GM19328 (cell line): ENCODE data around the gene PCMTD2.
"Not testable (repeated sequence)": the region's sequence is repeated elsewhere in the genome, so short reads cannot be mapped to it uniquely, and the experiment has no call there.

ENCODE experiments used
- ATAC-seq: cut with Tn5 transposase; IDR thresholded peaks from one replicate; pipeline ENCODE4 v1.9.1; 2021; ENCODE audit warnings: mild to moderate bottlenecking, moderate library complexity; ENCODE audit not compliant: unreplicated experiment

PCMTD2 gene

DNA sequence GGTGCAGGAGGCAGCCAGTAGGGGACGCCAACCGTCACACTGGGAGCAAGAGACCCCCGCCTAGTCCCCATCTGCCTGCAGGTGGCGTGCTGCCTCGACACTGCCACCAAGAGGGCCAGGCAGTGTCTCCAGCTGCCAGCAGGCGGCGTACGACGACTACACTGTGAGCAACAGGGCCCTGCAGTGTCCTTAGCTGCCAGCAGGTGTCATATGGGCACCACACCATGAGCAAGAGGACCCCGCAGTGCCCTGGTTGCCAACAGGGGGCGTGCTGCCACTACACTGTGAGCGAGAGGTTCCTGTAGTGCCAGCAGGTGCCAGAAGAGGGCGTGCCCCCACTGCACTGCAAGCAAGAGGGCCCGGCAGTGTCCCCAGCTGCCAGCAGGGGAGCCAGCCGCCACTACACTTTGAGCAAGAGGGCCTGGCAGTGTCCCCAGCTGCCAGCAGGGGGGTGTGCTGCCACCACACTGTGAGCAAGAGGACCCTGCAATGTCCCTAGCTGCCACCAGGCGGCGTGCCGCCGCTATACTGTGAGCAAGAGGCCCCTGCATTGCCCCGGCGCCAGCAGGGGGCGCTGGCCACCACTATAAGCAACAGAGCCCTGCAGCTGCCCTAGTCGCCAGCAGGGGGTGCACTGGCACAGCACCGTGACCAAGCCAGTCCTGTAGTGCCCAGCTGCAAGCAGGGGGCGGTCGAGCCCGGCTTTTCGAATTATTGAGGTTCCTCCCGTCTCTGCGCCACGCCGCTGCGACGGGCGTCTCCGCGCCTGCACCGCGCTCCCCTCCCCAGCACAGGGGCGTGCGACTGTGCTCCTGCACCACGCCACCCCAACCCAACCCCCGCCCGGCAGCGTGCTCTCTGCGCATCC lies 30.3 kb downstream of the PCMTD2 start:
- ATAC-seq = peak; percentile 90

DNA sequence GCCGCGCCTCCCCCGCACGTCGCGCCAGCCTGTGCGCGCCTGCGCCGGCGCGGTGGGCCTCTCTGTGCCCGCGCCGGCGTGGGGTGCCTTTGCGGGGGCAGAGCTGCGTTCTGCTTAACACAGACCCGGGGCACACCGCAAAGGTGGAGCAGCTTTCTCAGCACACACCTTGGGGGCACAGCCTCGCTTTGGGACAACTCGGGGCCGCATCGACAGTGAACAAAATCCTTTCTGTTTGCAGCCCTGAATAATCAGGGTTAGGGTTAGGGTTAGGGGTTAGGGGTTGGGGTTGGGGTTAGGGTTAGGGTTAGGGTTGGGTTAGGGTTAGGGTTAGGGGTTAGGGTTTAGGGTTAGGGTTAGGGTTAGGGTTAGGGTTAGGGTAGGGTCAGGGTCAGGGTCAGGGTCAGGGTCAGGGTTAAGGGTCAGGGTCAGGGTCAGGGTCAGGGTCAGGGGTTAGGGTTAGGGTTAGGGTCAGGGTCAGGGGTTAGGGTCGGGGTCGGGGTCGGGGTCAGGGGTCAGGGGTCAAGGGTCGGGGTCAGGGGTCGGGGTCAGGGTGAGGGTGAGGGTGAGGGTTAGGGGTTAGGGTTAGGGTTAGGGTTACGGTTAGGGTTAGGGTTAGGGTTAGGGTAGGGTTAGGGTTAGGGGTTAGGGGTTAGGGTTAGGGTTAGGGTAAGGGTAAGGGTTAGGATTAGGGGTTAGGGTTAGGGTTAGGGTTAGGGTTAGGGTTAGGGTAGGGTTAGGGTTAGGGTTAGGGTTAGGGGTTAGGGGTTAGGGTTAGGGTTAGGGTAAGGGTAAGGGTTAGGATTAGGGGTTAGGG lies 31.1 kb downstream of the PCMTD2 start:
- not testable (repeated sequence) for ATAC-seq

DNA sequence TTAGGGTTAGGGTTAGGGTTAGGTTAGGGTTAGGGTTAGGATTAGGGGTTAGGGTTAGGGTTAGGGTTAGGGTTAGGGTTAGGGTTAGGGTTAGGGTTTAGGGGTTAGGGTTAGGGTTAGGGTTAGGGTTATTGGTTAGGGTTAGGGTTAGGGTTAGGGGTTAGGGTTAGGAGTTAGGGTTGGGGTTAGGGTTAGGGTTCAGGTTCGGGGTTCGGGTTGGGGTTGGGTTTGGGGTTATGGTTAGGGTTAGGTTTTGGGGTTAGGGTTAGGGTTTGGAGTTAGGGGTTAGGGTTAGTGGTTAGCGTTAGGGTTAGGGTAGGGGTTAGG lies 31.7 kb downstream of the PCMTD2 start:
- ATAC-seq = not testable (repeated sequence)

DNA sequence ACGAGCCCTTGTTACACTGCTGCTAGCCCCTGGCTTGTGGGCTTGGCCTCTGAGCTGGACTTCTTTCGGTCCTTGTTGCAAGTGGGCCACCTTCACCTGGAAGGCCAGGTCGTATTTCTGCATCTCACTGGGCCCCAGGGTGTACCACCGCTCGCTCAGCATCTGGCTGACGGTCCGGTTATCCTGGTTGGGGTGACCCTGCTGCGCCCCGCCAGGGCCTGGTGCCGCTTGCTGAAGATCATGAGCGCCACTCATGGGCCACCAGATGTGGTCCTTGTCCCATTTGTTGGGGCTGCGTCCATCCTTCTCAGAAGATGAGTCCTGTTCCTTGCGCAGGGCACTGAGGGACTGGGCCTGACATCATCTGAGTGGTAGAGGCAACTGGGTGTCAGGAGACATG lies 36.6 kb downstream of the PCMTD2 start:
- ATAC-seq = not testable (repeated sequence)

DNA sequence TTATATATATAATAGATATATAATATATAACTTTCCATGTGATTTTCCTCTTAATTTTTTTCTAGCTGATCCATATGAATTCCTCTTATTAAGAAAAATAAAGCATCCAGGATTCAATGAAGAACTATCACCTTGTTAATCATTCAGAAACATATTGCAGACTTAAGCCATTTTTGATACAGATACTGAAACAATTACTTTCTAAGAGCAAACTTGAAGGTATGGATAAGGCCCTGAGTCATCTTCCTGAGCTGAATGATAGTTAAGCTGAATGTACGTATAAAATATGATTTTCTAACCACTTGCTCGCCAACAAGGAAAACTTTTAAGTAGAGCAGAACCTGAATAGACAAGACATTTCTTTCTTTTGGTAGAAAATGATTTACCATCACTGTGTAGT lies 47.5 kb downstream of the PCMTD2 start:
- not testable (repeated sequence) for ATAC-seq

DNA sequence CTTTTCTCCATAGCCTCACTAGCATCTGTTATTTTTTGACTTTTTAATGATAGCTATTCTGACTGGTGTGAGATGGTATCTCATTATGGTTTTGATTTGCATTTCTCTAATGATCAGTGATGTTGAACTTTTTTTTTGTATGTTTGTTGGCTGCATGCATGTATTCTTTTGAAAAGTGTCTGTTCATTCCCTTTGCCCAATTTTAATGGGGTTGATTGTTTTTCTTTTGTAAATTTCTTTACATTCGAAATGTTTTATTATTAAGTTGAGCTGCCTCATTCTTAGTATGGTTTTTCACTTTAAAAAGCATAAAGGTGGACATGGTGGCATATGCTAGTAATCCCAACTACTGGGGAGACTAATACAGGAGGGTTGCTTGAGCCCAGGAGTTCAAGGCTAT lies 58.2 kb downstream of the PCMTD2 start:
- ATAC-seq = not testable (repeated sequence)

DNA sequence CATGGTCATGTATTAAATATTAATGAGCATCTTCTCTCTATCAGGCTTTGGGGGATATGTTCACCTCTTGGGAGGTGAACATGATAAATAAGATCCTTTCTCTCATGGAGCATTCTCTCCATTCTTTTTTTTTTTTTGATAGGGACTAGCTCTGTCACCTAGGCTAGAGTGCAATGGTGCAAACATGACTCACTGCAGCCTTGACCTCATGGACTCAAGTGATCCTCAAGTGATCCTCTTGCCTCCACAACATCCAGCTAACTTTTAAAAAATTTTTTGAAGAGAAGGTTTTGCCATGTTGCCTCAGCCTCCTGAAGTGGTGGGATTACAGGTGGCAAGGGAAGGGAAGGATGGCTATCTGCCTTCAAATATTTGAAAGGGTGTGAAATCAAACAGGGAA lies 59.8 kb downstream of the PCMTD2 start:
- ATAC-seq = not testable (repeated sequence)

DNA sequence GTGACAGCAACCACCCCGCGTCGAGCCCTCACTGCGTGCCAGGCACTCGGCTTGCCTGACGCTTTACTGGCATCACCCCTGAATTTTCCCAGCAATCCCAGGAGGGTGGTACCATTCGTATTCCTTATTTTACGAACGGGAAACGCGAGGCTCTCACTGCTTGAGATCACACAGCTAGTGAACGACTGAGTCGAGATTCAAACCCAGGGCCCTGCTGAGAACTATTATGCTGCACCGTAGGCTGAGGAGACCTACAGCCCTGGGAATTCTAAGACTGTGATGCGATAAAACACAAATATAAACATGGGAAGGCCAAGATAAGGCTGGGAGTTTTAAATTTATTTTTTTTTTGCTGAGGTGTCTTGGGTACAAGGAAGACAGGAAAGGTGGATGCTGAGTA lies 60.3 kb downstream of the PCMTD2 start:
- not testable (repeated sequence) for ATAC-seq

DNA sequence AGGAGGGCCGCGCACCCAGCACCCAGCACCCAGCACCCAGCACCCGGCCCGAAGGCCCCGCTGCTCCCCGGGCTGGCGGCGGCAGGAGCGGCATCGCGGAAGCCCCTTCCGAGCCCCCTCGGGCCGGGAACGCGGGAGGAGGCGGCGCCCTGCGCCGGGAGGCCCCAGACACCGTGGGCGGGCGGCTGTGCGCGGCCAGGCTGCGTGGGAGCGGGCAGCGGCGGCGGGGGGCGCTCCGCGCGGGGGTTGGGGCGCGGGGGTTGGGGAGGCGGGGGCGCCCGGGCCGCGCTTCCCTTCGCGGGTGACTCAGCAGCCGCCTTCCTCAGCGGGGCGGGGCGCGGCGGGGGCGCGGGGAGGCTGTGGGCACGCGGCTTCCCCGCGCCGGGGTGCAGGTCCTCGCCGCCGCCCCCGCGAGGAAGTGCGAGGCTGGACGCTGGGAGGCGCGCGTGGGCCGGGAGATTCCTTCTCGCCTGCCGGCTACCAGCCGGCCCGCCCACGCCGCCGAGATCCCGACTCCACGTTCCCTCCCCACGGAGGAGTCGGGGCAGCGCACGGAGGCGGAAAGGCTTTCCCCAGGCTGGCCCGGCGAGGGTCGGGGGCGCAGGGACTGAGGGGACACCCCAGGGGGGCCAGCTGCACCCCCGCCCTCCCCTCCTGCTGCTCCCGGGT lies 61.0 kb downstream of the PCMTD2 start:
- ATAC-seq = not testable (repeated sequence)

DNA sequence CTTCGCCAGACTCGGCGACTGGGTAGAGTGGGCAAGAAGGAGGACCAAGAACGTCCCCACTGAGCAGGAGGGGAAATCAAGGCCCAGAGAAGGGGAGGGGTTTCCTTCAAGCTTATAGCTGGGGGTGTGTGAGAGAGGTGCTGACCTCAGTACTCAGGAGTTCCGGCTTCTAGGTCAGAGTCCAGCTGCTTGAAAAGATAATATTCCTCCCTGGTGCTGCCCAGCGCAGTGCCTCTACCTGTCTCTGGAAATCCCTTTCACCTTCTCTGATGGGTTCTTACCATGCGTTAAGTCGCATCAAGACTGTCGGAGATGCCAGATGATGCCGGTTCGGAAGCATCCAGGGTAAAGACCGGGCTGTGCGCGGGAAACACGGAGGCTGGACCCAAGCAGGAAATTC lies 61.8 kb downstream of the PCMTD2 start:
- ATAC-seq = not testable (repeated sequence)

DNA sequence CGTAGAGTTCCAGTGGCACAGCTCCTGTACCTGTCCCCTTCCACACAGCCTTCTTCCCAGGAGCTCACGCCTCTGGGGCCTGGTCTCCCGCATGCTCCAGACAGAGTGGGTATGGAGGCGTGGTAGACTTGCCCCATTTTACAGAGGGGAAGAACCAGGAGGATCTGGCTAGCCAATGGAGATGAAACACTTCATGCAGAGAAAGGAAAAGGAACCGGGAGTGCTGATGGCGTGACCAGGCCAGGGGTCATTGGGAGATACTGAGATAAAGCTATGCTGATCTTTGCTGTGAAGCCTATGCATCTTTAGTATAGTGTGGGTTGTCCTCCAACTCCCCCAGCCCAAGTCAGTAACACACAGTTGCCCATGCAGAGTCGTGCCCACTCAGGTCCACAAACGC lies 62.5 kb downstream of the PCMTD2 start:
- not testable (repeated sequence) for ATAC-seq

DNA sequence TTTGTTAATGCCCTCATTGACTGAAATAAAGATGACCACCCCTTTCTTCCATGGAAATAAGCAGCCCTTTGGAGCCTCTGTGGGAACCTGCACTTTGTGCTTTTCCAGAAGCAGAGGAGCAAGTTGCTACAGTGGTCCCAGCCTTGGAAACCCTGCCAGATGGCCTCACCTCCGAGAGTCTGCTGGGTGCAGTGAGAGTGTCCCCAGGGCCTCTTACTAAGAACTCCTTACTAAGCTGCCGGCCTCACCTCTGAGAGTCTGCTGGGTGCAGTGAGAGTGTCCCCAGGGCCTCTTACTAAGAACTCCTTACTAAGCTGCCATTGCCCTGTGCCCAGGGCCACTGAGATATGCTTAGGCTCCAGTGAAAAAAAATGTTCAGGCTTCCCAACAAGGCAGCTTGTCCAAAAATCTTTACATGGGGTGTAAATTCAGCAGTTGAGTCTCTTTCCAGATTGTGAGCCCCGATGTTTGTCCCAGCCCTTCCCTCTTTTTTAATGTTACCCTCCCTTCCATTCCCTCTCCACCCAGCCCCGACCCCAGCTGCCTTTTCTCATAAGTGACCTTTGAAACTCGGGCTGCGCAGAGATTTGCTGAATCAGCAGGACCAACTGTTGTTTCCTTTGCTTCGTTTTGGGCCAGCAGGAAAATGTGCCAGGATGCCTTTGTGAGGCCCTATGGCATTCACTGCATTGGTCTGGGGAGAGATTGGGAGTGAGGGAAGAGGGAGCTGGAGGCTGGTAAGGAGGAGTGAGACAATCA lies 66.7 kb downstream of the PCMTD2 start:
- ATAC-seq = not testable (repeated sequence)
